Left cardiac atrium (tissue), 4 donors: ENCODE results near the gene PNPLA1. TPM values are rescaled to one million over a fixed set of nuclear protein-coding genes. Genes with fewer than 3 reads are reported as not detected.
A peak's percentile ranks its signal among the peaks of the same experiment; 100 is the strongest.
"Not testable (repeated sequence)": the region's sequence is repeated elsewhere in the genome, so short reads cannot be mapped to it uniquely, and the experiment has no call there.

Experiments
- ATAC-seq, 2 donors: fragments of 200-7000 bp; cut with Tn5 transposase; one replicate each; pipeline ENCODE4 v1.9.1; 2020; ENCODE audit warnings: mild to moderate bottlenecking in 2 of 2, moderate library complexity in 2 of 2
- DNase-seq: peaks from one replicate; pipeline ENCODE4 v3.0.0-alpha.2; 2020
- intact Hi-C, 2 donors: fragments of 100-400 bp; cut with DNase I; formaldehyde crosslinking; loops; one replicate each; pipeline versions ENCODE4 v1.14.1 to v1.15.1; 2022 to 2023
- total RNA-seq, 2 donors: library from RNA; stranded (reverse); fragmentation: NEBNext Ultra II Directional; extraction: Animal tissue kit (Norgen Biotek cat#: 25700); gene quantifications; one replicate each; pipeline ENCODE4 v1.2.1, GENCODE V29; 2021
- donor health status: DM: no; HTN: yes; CAD: no.
- donor health status: DM: no; HTN: yes; CAD: no; lungs with severe emphysema.
- donor health status: DM: yes; HTN: yes; CAD: no.
- donor health status: Dilated cardiomyopathy.

The PNPLA1 gene
- total RNA-seq, 2 donors from 2014 or later: not detected

DNA sequence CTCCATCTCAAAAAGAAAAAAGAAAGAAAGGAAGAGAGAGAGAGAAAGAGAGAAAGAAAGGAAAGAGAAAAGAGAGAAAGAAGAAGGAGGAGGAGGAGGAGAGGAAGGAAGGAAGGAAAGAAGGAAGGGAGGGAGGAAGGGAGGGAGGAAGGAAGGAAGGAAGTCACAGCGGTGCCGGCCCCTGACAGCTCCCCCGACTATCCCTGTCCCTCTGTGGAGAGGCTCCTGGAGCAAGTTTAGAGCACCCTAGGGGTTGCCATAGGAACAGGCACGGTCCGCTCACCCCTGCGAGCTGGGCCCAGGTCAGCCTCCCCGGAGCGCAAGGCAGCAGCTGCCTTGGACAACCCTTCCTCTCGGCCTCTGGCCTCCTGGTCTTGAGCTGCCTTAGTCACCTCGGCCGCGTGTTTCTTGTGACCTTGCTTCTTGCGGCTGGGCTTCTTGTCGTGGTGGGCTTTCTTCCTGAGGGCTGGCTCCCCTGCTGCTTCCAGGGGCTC is 60.0 kb downstream of the PNPLA1 start:
- no peak for DNase-seq
- ATAC-seq: no peak
- intact Hi-C loops: no loop called here

DNA sequence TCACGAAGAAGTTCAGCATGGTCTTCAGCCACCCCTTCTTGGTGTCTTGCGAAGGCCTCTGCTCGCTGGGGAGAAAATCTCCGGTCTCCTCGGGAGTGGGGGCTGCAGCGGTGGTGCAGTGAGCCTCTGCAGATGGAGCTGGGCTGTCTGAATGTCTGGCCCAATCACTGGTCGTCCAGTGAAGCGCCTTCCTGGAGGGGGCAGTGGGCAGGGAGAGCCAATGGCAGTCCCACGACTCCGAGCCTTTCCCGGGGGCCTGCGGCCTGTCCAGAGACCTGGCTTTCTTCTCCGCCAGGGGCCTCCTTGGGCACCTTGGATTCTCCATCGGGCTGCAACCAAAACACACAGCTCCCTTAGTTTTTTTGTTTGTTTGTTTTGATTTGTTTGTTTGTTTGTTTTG is 60.5 kb downstream of the PNPLA1 start:
- DNase-seq (no peak), ATAC-seq (no peak)
- intact Hi-C loops: no loop called here

DNA sequence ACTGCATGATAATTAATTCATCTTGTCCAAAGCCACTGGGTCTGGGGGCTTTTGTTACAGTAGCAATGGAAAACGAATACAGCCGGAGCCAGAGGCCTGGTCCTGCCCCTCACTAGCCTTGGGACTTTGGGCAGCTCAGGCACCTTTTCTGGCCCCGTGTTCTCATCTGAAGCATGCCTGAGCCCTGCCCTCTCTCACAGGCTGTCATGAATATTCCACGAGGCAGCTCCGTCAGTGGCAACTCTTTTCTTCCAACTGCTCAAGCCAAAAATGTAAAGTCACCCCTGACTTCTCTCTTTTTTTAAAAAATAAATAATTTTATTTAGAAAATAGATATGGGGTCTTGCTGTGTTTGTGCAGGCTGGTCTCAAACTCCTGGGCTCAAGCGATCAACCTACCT is 61.5 kb downstream of the PNPLA1 start:
- DNase-seq: no peak
- ATAC-seq: no peak
- intact Hi-C loops: no loop called here

DNA sequence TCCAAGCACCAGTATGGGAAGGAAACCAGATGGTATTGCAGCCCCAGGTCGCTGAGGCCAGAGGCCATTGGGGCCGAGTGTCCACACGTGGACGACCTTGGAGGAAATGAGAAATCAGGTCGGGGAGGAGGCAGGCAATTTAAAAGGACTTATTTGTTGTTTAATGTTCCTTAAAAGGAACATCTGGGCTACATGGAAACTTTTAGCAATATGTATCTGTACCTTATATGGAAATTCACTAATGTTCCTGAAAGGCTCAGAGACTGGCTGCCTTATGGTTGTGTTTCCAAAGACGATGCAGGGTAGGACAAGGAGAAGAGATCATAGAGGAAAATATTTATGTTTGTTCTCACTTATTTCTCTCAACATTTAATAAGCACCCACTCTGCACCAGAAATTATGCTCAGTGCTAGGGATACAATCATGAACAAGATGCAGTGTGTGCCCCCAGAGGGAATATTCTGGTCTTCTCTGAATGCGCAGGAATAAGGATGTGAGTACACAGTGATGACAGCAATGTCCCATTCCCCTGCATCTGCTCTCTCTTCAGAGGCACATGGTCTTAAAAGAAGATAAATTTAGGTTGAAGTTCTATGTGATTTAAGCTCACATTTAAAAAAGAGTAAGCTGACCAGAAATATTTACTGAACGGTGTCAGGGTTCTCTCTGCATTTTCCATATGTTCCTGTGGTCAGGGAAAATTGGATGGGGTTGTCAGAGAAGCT is 63.5 kb downstream of the PNPLA1 start:
- intact Hi-C loops: no loop called here
- ATAC-seq (no peak), DNase-seq (no peak)

DNA sequence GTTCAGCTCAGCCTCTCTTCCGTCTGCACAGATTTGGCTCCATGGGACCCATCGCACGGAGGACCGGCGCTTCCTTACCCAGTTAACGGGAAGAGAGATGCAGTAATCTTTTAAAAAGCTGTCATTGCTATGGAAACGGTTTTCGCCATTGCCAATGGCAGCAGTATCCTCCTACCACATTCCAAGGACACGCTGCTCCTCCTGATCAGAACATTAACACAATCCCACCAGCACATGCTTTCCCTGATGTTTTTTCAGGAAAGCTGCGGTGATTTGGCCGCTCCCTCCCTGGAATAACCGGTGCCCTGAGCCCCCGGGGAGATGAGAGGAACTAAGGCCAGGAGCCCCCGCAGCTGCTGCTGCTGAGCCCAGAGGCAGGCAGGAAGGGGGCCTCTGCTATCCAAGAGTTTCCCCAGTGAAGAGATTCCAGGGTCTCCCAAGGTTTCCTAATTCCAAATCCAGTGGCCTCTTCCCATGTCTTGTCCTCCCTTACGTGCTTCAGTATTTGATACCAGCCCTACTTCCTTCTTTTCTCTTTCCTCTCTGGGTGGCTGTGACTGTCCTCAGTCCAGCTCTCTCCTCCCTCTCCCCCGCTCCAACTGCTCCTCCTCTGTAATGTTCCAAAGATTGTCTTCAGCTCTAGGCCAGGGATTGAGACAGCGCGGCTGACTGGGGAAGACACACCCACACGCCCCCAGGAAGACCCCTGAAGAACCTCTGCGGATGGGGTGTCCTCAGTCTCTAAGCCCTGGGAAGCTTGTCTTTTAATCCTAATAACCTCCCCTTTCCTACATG is 64.3 kb downstream of the PNPLA1 start:
- ATAC-seq (peak; percentile 40 to 56), DNase-seq (no peak)
- intact Hi-C loops: no loop called here

DNA sequence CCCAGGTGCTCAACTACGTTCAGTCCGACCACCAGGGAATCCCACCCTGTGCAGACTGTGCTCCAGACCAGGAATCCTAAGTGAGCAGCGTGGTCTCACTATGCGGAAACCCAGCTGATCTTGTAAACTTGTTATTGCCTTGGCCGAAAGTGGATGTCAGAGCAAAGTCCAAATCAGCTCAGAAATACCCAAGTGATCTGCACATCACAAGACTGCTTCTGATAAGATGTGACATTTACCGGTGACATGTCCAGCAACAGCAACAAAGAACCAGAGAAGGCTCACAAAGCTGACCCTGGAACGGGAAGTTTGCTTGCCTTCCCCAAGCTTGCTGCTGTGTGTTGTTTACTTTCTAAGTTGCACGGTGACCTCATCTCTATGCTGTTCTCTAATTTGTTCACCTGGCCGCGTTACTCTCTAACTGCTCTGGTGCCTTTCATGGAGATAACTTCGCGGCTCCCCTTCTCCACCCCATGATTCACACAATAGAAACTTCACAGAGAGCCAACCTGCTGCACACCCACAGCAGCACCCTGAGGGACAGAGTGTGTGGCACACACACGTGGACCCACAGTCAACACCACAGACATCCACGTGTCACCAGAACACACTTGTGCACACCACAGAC is 65.1 kb downstream of the PNPLA1 start:
- ATAC-seq: peak in 1 of 2 donors; percentile 28
- intact Hi-C loops: no loop called here
- no peak for DNase-seq

DNA sequence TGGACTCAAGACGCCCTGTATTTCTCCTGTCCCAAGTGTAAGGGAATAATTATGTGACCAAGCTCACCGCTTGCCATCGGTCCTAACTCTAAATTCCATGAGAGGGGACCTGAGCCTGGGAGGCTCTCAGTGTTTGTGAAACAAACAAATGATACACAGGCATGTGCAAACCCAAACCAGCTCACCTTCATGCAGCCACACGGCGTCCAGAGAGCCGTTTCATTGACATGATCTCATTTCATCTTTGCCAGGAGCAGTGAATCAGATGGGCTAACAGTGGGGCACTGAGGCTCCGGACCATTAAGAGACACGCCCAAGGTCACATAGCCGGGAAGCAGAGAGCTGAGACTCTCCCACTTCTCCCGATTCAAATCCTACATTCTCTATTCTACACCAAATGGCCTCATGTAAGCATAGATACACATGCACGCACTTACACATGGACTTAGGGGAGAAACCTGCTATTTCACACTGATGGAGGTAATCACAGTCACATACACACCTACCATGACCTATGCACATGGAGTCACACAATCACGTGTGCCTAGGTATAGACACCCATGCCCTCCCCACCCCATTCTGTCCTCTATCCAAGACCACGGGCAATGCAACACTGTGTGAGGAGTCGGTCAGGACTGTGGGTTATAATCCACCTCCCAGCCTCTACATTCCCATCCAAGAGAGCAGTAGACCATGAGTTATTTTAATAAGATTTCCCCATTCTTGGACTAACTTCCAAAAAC is 65.8 kb downstream of the PNPLA1 start:
- intact Hi-C loops: no loop called here
- ATAC-seq (no peak), DNase-seq (no peak)

DNA sequence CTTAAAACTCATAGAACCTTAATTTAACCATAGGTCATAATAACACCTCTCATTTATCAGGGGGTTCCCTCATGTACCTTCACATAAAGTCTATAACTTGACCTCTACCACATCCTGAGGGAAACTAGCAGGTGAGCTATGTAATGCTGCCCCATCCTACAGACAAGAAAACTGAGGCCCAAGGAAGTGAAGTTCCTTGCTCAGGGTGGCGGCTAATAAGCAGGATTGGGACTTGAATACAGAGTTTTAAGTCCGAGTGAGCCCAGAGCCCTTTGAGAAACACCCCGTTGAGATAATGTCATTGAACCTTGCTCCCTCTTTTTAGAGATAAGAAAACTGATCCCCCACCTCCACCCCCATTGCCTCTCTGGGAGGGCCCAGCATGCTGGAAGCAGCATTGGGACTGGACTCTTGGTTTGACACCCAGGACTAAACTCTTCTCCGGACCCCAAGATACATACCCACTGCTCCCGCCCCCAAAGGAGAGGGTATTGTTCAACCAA is 66.4 kb downstream of the PNPLA1 start:
- ATAC-seq (no peak), DNase-seq (no peak)
- intact Hi-C loops: no loop called here

DNA sequence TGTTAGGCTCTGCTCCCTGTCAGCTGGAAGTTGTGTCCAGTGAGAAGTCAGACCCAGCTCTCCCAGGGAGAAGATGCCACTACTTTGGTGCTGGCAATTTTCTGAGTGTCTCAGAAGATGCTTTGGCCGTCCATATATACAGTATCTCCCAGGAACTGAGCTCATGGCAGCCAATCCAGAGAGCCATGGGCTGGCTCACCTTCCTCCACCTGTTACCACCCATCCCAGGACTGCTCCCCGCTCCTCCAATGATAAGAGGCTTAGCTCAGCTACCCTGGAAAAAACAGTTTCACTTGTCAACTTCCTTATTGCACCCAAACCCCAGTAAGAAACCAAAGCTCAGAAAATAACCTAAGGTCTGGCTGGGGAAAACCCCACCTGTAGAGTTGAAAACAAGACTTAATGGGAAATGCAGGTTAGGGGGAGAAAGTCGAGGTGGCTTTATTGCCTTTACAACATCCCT is 67.0 kb downstream of the PNPLA1 start, which contains the start of gene BNIP5:
Gene BNIP5 (minus strand): TSS at position 110 of the 463 bp plus-strand sequence. CDS start 6,198 bp downstream, outside the sequence.
- ATAC-seq: no peak
- intact Hi-C loops: no loop called here
- no peak for DNase-seq

DNA sequence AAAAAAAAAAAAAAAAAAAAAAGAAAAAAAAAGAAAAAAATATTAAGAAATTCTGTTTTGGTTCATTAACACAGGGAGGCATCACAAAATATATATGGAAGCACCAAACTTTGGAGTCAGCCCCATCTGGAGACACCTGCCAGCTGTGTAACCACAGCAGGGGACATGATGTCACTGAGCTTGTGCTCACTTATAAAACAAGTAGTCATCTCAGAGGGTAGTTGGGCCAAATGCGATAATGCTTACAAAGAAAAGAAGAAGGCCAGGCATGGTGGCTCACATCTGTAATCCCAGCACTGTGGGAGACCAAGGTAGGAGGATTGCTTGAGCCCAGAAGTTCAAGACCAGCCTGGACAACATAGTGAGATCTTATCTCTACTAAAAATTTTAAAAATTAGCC is 68.0 kb downstream of the PNPLA1 start:
- DNase-seq: no peak
- intact Hi-C loops: no loop called here
- ATAC-seq: no peak

DNA sequence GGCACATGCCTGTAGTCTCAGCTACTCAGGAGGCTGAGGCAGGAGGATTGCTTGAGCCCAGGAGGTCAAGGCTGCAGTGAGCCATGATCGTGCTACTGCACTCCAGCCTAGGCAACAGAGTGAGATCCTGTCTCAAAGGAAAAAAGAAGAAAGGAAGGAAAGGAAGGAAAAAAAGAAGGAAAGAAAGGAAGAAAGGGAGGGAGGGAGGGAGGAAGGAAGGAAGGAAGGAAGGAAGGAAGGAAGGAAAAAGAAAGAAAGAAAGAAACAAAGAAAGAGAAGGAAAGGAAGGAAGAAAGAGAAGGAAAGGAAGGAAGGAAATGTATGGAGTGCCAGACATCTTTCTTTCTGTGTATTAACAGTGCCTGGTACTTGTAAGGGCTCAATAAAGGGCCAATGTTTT is 68.4 kb downstream of the PNPLA1 start:
- intact Hi-C loops, ATAC-seq, DNase-seq: not testable (repeated sequence)

DNA sequence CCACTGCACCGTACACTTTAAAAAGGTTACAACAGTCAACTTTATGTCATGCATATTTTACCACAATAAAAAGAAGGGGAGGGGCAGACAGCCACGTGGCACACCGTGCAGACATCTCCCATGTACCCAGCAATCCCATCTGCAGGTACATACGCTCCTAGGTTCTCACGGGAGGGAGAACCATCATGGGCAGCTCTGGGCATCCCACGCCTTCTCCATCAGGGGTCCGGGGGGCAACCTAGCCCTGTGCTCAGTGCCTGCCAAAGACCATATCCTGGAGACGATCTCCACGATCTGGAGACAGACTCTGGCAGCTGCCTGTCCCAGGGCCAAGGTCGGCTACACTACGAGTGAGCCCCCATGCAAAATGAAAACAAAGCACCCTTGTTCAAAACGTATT is 69.3 kb downstream of the PNPLA1 start:
- intact Hi-C loops: no loop called here
- no peak for DNase-seq
- ATAC-seq: no peak

DNA sequence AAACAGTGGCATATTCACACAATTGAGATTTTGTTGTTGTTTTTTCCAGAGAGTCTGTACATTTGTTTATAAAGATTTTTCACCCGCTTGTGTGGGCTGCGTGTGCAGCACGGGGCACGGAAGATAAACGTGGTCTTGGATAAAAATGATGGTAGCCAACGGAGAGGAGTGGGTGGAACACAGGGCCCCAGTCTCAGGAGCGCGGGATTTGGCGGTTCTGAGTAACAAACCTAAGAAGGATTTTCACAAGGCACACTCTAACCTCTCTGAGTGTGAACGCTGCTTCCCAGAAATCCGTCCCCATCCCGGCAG is 70.4 kb downstream of the PNPLA1 start:
- ATAC-seq (no peak), DNase-seq (no peak)
- intact Hi-C loops: no loop called here

DNA sequence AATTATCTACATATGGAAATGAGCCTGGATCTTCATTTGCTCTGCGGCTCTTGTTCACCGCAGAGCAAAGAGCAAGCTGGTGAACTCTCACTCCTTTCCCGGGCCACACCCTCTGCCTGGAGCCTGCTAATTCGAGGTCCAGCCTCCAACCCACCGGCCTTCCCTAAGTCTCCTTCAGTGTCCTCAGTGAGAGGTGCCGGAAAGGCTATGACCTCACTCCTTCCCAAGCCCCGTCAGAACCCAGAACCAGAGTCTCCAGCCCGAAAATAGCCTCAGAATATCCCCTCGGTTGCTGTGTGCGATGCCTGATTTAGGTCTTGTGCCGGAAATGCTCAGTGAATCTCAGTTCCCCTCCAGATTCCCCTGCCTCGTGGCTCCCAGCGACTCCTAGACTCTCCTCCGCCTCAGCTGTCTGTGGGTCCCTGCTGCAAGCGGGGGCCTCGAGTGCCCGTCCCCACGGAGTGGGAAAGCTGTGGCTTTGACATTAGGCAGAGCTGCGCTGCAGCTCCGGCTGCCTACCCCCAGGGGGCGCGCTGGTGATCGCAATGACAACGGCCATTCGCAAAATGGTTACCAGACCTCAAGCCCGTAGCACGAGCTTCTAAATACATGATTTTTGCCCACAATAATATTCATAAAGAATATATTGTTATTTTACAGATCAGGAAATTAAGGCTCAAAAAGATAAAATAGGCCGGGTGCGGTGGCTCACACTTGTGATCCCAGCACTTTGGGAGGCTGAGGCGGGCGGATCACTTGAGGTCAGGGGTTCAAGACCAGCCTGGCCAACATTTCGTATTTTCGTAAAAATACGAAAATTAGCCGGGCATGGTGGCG is 71.0 kb downstream of the PNPLA1 start:
- DNase-seq (peak; percentile 81), ATAC-seq (peak; percentile 82 to 87)
- intact Hi-C loops: no loop called here

DNA sequence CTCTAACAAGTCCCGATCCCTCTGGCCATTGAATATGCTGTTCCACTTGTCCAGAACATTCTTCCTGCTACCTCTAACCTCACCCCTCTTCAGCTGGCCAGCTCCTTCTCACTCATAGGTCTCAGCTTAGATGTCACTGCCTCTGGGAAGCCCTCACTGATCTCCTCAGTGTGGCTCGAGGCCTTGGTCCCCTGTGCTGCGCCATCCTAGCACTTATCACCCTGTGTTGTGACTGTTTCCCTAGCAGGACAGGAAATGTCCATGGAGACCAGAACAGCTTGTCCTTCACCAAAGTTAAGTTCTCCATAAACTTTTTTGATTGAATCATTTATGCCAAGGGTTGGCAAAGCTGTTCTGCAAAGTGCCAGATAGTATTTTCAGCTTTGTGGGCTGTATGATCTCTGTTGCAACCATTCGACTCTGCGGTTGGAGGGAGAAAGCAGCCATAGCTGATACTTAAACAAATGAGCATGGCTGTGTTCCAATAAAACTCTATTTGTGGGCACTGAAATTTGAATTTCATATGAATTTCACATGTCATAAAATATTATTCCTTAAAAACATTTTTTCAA is 73.3 kb downstream of the PNPLA1 start:
- DNase-seq: no peak
- intact Hi-C loops: no loop called here
- no peak for ATAC-seq

DNA sequence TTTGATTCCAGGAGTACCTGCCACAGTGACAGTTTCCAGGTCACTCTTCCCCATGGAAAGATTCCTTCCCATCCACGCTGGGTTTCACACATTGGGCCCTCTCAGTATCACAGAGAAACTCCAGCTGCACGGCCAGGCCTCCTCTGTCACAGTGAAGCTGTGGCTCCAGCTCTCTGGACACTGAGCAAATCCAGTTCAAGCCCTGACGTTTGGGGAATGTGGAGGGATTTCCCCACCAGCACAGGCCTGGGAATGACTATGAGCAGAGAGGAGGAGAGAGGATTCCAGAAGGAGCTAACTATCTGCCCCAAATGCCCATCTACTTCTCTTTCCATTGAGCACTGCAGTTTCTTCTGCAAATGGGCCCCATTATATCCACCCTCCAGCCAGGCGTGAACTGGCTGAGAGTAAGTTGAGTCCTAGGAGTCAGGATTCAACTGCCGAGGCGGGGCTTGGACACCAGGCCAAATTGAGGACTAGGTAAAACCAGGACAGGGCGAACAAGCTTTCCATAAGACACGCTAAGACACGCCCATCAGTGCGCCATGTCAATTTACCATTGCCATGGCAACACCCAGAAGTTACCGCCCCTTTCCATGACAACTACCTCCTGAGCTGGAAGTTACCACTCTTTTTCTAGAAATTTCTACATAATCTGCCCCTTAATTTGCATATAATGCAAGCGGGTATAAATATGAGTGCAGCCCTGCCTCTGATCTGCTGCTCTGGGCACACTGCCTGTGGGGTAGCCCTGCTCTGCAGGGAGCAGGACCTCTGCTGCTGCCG is 76.0 kb downstream of the PNPLA1 start:
- intact Hi-C loops: no loop called here
- DNase-seq: no peak
- no peak for ATAC-seq
